BLaER1 (cell line): ENCODE data around the gene VPS39.

ENCODE experiments used
- H3K27ac ChIP-seq: shearing (Covaris generic); formaldehyde crosslinking; 2 replicates; pipeline ENCODE4 v1.8.1; 2022
- H3K27me3 ChIP-seq: shearing (Covaris generic); formaldehyde crosslinking; 2 replicates; pipeline ENCODE4 v1.8.1; 2022
- H3K36me3 ChIP-seq: shearing (Covaris generic); formaldehyde crosslinking; 2 replicates; pipeline ENCODE4 v1.8.1; 2022
- H3K4me1 ChIP-seq: shearing (Covaris generic); formaldehyde crosslinking; 2 replicates; pipeline ENCODE4 v1.8.1; 2022
- H3K4me2 ChIP-seq: shearing (Covaris generic); formaldehyde crosslinking; 2 replicates; pipeline ENCODE4 v1.8.1; 2022
- H3K4me3 ChIP-seq: shearing (Covaris generic); formaldehyde crosslinking; 2 replicates; pipeline ENCODE4 v1.8.1; 2022
- H3K9ac ChIP-seq: shearing (Covaris generic); formaldehyde crosslinking; 2 replicates; pipeline ENCODE4 v1.8.1; 2022
- H3K9me3 ChIP-seq: shearing (Covaris generic); formaldehyde crosslinking; 2 replicates; pipeline ENCODE4 v1.8.1; 2022
- H4K20me1 ChIP-seq: shearing (Covaris generic); formaldehyde crosslinking; 2 replicates; pipeline ENCODE4 v1.8.1; 2022
- Cebpa-rat ChIP-seq: shearing (Covaris generic); IDR thresholded peaks from 2 replicates; pipeline ENCODE4 v1.8.1; 2022

The VPS39 gene

GRCh38 chr15:42141246-42141645 lies 66.9 kb downstream of the VPS39 start:
- TF ChIP-seq Cebpa-rat = no peak
- no peak overlapping the region for H3K9ac ChIP-seq

GRCh38 chr15:42140383-42141070 lies 67.6 kb downstream of the VPS39 start:
- no peak overlapping the region for H3K4me2 ChIP-seq
- no peak overlapping the region for H3K4me3 ChIP-seq
- H4K20me1 ChIP-seq = no peaks in the 10 kb centered on the region
- no peaks in the 10 kb centered on the region for H3K36me3 ChIP-seq
- H3K9ac ChIP-seq = no peak overlapping the region
- no peak for TF ChIP-seq Cebpa-rat
- H3K27ac ChIP-seq = no peak overlapping the region
- H3K27me3 ChIP-seq = no peaks in the 10 kb centered on the region
- no peaks in the 10 kb centered on the region for H3K4me1 ChIP-seq
- H3K9me3 ChIP-seq = no peaks in the 10 kb centered on the region

More at GRCh38 chr15:42141246-42141645, 66.9 kb downstream of the VPS39 start:
- H3K4me2 ChIP-seq = no peak overlapping the region
- no peaks in the 10 kb centered on the region for H3K36me3 ChIP-seq
- H3K27ac ChIP-seq = no peak overlapping the region
- no peaks in the 10 kb centered on the region for H3K4me1 ChIP-seq
- no peak overlapping the region for H3K4me3 ChIP-seq
- H3K27me3 ChIP-seq = no peaks in the 10 kb centered on the region
- no peaks in the 10 kb centered on the region for H3K9me3 ChIP-seq
- no peaks in the 10 kb centered on the region for H4K20me1 ChIP-seq

GRCh38 chr15:42139596-42139995 lies 68.5 kb downstream of the VPS39 start:
- Histone ChIP-seq H3K9ac (no peak overlapping the region), H3K27me3 (no peaks in the 10 kb centered on the region), H3K36me3 (no peaks in the 10 kb centered on the region), H3K4me3 (no peak overlapping the region), H3K27ac (no peak overlapping the region), H3K9me3 (no peaks in the 10 kb centered on the region), H3K4me2 (no peak overlapping the region), H3K4me1 (no peaks in the 10 kb centered on the region), H4K20me1 (no peaks in the 10 kb centered on the region)
- TF ChIP-seq Cebpa-rat = no peak

- Histone ChIP-seq H3K27ac (no peak overlapping the region), H3K27me3 (no peaks in the 10 kb centered on the region), H3K36me3 (no peaks in the 10 kb centered on the region), H3K9me3 (no peaks in the 10 kb centered on the region), H3K4me1 (no peaks in the 10 kb centered on the region), H4K20me1 (no peaks in the 10 kb centered on the region), H3K4me2 (no peak overlapping the region), H3K4me3 (no peak overlapping the region), H3K9ac (no peak overlapping the region)
- TF ChIP-seq Cebpa-rat = no peak
Observed at GRCh38 chr15:42138968-42139386, 69.1 kb downstream of the VPS39 start.

GRCh38 chr15:42138411-42138810 lies 69.7 kb downstream of the VPS39 start:
- no peak overlapping the region for H3K9ac ChIP-seq
- no peaks in the 10 kb centered on the region for H3K27me3 ChIP-seq
- no peaks in the 10 kb centered on the region for H3K4me1 ChIP-seq
- no peak overlapping the region for H3K4me2 ChIP-seq
- no peak for TF ChIP-seq Cebpa-rat
- no peaks in the 10 kb centered on the region for H4K20me1 ChIP-seq
- no peak overlapping the region for H3K27ac ChIP-seq
- H3K9me3 ChIP-seq = no peaks in the 10 kb centered on the region
- no peaks in the 10 kb centered on the region for H3K36me3 ChIP-seq
- no peak overlapping the region for H3K4me3 ChIP-seq

GRCh38 chr15:42137461-42138261 lies 70.4 kb downstream of the VPS39 start:
- Histone ChIP-seq H3K36me3 (no peaks in the 10 kb centered on the region), H3K4me3 (no peak overlapping the region), H4K20me1 (no peaks in the 10 kb centered on the region), H3K4me2 (no peak overlapping the region), H3K4me1 (no peaks in the 10 kb centered on the region), H3K27ac (no peak overlapping the region), H3K9ac (no peak overlapping the region), H3K27me3 (no peaks in the 10 kb centered on the region), H3K9me3 (no peaks in the 10 kb centered on the region)
- TF ChIP-seq Cebpa-rat = no peak

GRCh38 chr15:42136513-42136912 lies 71.6 kb downstream of the VPS39 start:
- Histone ChIP-seq H3K4me1 (no peaks in the 10 kb centered on the region), H3K9ac (no peak overlapping the region), H3K4me3 (no peak overlapping the region), H3K27ac (no peak overlapping the region), H3K36me3 (no peaks in the 10 kb centered on the region), H3K27me3 (no peaks in the 10 kb centered on the region), H4K20me1 (no peaks in the 10 kb centered on the region), H3K4me2 (no peak overlapping the region), H3K9me3 (no peaks in the 10 kb centered on the region)
- no peak for TF ChIP-seq Cebpa-rat

GRCh38 chr15:42135351-42135750 lies 72.8 kb downstream of the VPS39 start:
- Histone ChIP-seq H3K36me3 (no peaks in the 10 kb centered on the region), H3K9me3 (no peaks in the 10 kb centered on the region), H3K4me1 (peaks cover 10% of the 10 kb centered on the region), H3K4me3 (no peak overlapping the region), H3K27me3 (no peaks in the 10 kb centered on the region), H3K4me2 (no peak overlapping the region), H3K27ac (no peak overlapping the region), H4K20me1 (no peaks in the 10 kb centered on the region), H3K9ac (no peak overlapping the region)
- no peak for TF ChIP-seq Cebpa-rat

GRCh38 chr15:42134617-42135245 lies 73.4 kb downstream of the VPS39 start:
- Histone ChIP-seq H3K4me3 (no peak overlapping the region), H3K27ac (no peak overlapping the region), H4K20me1 (no peaks in the 10 kb centered on the region), H3K9me3 (no peaks in the 10 kb centered on the region), H3K4me1 (peaks cover 17% of the 10 kb centered on the region), H3K4me2 (no peak overlapping the region), H3K27me3 (no peaks in the 10 kb centered on the region), H3K36me3 (no peaks in the 10 kb centered on the region), H3K9ac (no peak overlapping the region)
- TF ChIP-seq Cebpa-rat = no peak
